NT2/D1 (cell line): Measurements from ENCODE around the gene TDRD9.
A peak's percentile ranks its signal among the peaks of the same experiment; 100 is the strongest.

Experiments
- DNase-seq: peaks from one replicate; pipeline ENCODE4 v3.0.0-alpha.2; 2011; ENCODE audit warnings: low read depth, low spot score
- H3K27me3 ChIP-seq: 2 replicates; pipeline ENCODE4 v1.6.0; 2011; ENCODE audit warnings: mild to moderate bottlenecking; ENCODE audit not compliant: insufficient read length, insufficient read depth
- H3K36me3 ChIP-seq: 2 replicates; pipeline ENCODE4 v1.6.1; 2011; ENCODE audit warnings: mild to moderate bottlenecking, low read length, mixed read lengths; ENCODE audit not compliant: insufficient read depth, insufficient read length
- H3K4me1 ChIP-seq: 2 replicates; pipeline ENCODE4 v1.5.1; 2011; ENCODE audit not compliant: insufficient read depth, insufficient read length
- H3K4me3 ChIP-seq: 2 replicates; pipeline ENCODE4 v1.5.1; 2011; ENCODE audit warnings: low read depth; ENCODE audit not compliant: insufficient read length
- H3K9ac ChIP-seq: 2 replicates; pipeline ENCODE4 v1.6.0; 2011; ENCODE audit warnings: low read depth; ENCODE audit not compliant: insufficient read length
- H3K9me3 ChIP-seq: 2 replicates; pipeline ENCODE4 v1.5.1; 2011; ENCODE audit warnings: mild to moderate bottlenecking, low read length; ENCODE audit not compliant: insufficient read depth
- SUZ12 ChIP-seq: IDR thresholded peaks from 2 replicates; pipeline ENCODE4 v1.6.1; 2011; ENCODE audit not compliant: insufficient read length, insufficient read depth; ENCODE audit errors: extremely low read depth
- YY1 ChIP-seq: IDR thresholded peaks from 2 replicates; pipeline ENCODE4 v1.6.1; 2011; ENCODE audit not compliant: insufficient read length, insufficient read depth
- ZNF274 ChIP-seq: IDR thresholded peaks from 2 replicates; pipeline ENCODE4 v1.6.1; 2011; ENCODE audit warnings: mild to moderate bottlenecking, low read depth, low read length

Gene TDRD9

DNA sequence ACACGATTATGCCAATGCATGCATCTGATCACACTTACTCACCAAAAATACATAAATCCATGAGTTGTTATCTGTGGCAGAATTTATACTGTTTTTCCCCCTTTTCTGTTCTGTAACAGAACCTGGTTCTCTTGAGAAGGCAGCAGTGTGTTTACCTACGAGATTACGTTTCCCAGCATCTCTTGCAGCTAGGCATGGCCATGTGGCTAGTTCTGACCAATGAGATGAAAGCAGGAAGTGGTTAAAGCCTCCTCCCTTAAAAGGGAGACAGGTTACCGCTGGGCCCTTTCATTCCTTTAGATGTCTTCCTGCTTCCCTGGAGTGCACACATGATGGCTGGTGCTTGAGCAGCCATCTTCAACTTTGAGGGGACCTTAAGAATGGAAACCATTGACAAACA, 145.5 kb downstream of the TDRD9 start:
- no peak for DNase-seq
- Histone ChIP-seq H3K4me3 (no peak overlapping the region), H3K4me1 (no peaks in the 10 kb centered on the region), H3K36me3 (no peaks in the 10 kb centered on the region), H3K9ac (no peak overlapping the region), H3K9me3 (peaks cover 12% of the 10 kb centered on the region; the same call in 1 of the 2 replicates), H3K27me3 (no peaks in the 10 kb centered on the region)
- TF ChIP-seq ZNF274 (no peak), YY1 (no peak), SUZ12 (no peak)

DNA sequence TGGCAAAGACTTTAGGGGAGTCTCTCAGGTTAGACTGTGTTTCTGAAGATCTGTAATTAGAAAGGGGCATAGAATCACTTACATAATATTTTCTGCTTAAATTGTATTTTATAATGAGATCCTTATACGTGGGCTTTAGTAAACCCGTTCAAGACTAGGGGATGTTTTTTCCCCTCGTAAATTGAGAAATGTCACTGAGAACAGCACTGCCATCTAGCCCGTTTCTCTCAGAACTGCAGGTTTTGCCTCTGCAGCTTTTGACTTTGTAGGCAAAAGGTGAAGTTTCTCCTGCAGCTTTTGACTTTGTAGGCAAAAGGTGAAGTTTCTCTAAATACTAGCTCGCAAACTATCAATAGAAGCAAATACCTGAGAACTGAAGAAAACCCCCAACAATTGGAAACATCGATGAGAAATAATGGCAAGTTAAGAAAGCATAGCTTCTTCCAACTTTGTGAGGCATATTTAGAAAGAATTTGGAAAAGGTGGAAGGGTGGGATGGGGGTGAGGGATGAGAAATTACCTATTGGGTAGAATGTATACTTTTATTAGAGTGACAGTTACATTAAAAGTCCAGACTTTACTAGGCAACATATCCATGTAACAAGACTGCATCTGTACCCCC, 147.4 kb downstream of the TDRD9 start:
- peaks cover 12% of the 10 kb centered on the region; the same call in 1 of the 2 replicates for H3K9me3 ChIP-seq
- H3K27me3 ChIP-seq: no peaks in the 10 kb centered on the region
- no peak for DNase-seq

DNA sequence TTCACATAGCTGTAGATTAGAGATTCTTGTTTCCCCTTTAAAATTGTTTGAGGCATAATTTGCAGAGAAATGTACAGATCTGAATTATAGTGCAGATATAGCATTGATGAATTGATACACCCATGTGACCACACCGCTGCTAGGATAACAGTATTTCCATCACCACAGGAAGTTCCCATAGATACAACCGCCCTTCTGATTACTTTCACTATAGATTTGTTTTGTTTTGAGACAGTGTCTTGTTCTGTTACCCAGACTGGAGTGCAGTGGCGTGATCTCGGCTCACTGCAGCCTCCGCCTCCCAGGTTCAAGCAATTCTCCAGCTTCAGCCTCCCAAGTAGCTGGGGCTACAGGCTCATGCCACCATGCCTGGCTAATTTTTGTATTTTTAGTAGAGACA, 148.5 kb downstream of the TDRD9 start:
- no peak overlapping the region for H3K4me3 ChIP-seq
- no peaks in the 10 kb centered on the region for H3K27me3 ChIP-seq
- TF ChIP-seq SUZ12 (no peak), ZNF274 (no peak), YY1 (no peak)
- DNase-seq: no peak
- H3K9me3 ChIP-seq: peaks cover 12% of the 10 kb centered on the region; the same call in 1 of the 2 replicates
- no peaks in the 10 kb centered on the region for H3K36me3 ChIP-seq
- H3K4me1 ChIP-seq: no peaks in the 10 kb centered on the region
- H3K9ac ChIP-seq: no peak overlapping the region

More for the DNA sequence above, 147.4 kb downstream of the TDRD9 start:
- TF ChIP-seq SUZ12 (no peak), ZNF274 (no peak), YY1 (no peak)
- no peaks in the 10 kb centered on the region for H3K36me3 ChIP-seq
- H3K9ac ChIP-seq: no peak overlapping the region
- no peaks in the 10 kb centered on the region for H3K4me1 ChIP-seq
- no peak overlapping the region for H3K4me3 ChIP-seq

DNA sequence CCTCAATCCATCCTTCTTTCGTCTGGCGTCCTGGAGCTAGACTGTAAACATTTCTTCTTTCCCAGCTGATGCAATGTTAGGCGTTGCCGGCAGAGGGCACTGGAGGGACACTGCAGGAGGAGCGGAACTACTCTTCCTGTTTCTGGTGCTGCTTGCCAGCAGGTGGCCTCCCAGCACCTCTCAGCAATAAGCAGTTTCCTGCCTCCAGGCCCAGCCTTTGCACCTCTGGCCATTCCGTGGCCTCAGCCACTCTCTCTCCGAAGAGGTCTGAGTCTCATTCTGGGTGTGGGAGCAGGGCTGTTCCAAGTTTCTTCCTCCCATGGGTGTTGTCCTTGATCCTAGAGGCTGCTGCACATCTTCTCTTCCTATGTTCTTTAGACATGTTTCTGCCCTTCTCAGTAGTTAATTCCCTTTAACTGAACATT, 149.8 kb downstream of the TDRD9 start:
- no peak overlapping the region for H3K4me3 ChIP-seq
- H3K4me1 ChIP-seq: no peaks in the 10 kb centered on the region
- DNase-seq: peak; percentile 78
- peaks cover 12% of the 10 kb centered on the region; the same call in 1 of the 2 replicates for H3K9me3 ChIP-seq
- TF ChIP-seq SUZ12: no peak
- H3K27me3 ChIP-seq: no peaks in the 10 kb centered on the region
- no peaks in the 10 kb centered on the region for H3K36me3 ChIP-seq
- no peak overlapping the region for H3K9ac ChIP-seq

DNA sequence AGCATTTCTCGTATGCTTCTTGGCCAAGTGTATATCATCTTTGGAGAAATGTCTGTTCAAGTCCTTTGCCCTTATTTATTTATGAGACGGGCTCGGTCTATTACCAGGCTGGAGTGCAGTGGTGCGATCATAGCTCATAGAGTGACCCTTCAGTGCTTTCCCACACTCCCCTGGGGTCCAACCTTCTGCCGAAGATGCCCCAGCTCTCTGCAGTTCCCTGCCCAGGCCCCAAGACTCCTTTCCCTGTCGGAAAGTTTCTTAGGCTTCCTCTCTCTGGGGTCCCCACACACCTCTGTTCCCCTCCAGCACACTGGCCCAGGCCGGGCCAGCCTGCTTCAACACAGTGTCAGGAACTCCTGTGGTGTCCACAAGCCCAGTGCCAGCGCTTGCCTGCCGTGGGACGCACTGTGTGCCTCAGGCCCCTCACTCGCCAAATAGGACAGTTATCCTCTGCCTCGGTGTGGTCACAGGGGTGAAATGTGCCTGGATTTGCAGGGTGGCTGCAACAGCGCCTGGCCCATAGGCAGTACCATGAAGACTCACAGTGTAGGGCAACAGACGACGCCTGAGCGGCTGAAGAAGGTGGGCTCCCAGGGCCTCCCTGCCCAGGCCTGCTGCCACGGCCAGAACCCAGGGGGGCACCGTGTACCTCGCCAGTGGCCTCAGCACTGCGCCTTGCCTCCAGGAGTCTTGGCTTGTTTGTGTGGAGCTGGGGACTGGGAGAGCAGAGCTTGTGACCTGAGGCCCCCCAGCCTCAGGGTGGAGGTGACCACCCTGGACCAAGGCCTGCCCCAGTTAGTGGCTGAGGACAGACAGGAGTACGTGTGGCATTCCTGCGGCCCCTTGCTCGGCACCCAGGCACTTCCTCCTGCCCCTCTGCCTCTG, 152.4 kb downstream of the TDRD9 start:
- TF ChIP-seq YY1 (no peak), ZNF274 (no peak), SUZ12 (no peak)
- Histone ChIP-seq H3K27me3 (peaks cover under 1% of the 10 kb centered on the region), H3K4me3 (no peak overlapping the region), H3K36me3 (no peaks in the 10 kb centered on the region), H3K4me1 (no peaks in the 10 kb centered on the region), H3K9ac (no peak overlapping the region), H3K9me3 (no peaks in the 10 kb centered on the region)
- DNase-seq: no peak

DNA sequence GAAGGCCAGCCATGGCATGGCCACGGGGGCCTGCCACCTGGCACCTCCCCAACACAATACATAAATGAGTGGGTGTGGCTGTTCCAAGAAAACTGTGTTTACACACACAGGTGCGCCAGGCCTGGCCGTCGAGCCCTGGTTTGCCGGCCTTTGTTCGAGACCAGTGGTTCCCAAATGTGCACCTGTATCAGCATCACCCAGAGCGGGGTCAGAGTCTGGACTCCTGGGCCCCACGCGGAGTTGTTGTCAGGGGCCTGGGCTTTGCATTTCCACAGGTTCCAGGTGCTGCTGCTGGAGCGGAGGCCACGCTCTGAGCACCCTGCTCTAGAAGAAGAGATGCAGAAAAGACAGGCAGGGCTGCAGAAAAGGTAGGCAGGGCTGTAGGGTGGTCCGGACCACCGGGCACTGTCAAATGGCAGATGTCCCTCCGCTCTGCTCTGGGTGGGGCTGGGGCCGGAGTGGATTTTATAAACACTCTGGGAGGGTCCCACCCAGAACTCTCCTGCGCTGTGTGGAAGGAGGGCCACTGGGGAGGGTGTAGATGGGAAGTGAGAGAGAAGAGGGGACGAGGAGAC, 153.1 kb downstream of the TDRD9 start:
- Histone ChIP-seq H3K27me3 (peaks cover 8% of the 10 kb centered on the region), H3K4me1 (no peaks in the 10 kb centered on the region), H3K9ac (no peak overlapping the region), H3K36me3 (no peaks in the 10 kb centered on the region), H3K9me3 (no peaks in the 10 kb centered on the region), H3K4me3 (no peak overlapping the region)
- DNase-seq: no peak
- TF ChIP-seq SUZ12: no peak
- no peak for TF ChIP-seq YY1
- no peak for TF ChIP-seq ZNF274

DNA sequence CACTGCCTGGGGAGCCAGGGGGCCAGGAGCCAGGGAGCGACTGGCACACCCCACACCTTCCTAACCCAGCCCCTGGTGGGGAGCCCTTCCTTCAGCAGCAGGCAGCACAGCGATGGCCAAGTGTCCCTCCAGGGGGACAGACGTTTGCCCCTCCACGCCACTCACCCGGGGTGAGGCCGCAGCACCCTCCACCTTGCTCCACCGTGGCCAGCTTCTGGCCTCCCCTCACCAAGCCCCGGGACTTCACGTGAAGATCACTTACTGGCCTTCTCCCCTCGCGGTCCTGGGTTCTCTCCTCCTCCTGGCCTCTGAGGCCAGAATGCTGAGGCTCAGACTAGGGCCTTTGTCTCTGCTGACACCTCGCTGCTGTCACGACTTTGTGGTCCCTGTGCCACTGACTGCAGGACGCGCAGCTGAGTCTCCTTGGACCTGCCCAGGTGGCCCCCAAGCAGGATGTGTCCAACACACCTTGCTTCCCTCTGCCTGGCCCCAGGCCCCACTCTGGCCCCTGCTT, 153.8 kb downstream of the TDRD9 start:
- TF ChIP-seq SUZ12 (no peak), YY1 (no peak), ZNF274 (no peak)

More for the DNA sequence above, 153.8 kb downstream of the TDRD9 start:
- H3K4me3 ChIP-seq: no peak overlapping the region
- peaks cover 10% of the 10 kb centered on the region for H3K27me3 ChIP-seq
- no peaks in the 10 kb centered on the region for H3K9me3 ChIP-seq
- no peak for DNase-seq
- H3K9ac ChIP-seq: no peak overlapping the region
- no peaks in the 10 kb centered on the region for H3K36me3 ChIP-seq
- H3K4me1 ChIP-seq: no peaks in the 10 kb centered on the region
